Stimulated activated CD8-positive, alpha-beta memory T cell treated with anti-CD3 and anti-CD28 coated beads, Interleukin-7, amount 100 ng/mL, for 4 hours (primary cell): ENCODE data around the gene TSPEAR.
"Not testable (repeated sequence)": the region's sequence is repeated elsewhere in the genome, so short reads cannot be mapped to it uniquely, and the experiment has no call there.

Experiments
- DNase-seq, 2 donors: peaks; one replicate each; pipeline ENCODE4 v3.0.0-alpha.2; 2020; ENCODE audit warnings: low read depth in 2 of 2

Gene TSPEAR

GRCh38 chr21:44589094-44589493 lies 122.3 kb downstream of the TSPEAR start:
- no peak for DNase-seq

GRCh38 chr21:44585892-44586291 lies 125.5 kb downstream of the TSPEAR start:
- DNase-seq, result no peak

- DNase-seq, result peak in 1 of 2 donors; percentile 5
Measured at GRCh38 chr21:44583800-44584147, 127.6 kb downstream of the TSPEAR start.

GRCh38 chr21:44583089-44583799 lies 128.1 kb downstream of the TSPEAR start:
- DNase-seq, result no peak

GRCh38 chr21:44582055-44582454 lies 129.3 kb downstream of the TSPEAR start:
- DNase-seq, result no peak

GRCh38 chr21:44581158-44581557 lies 130.2 kb downstream of the TSPEAR start:
- DNase-seq, result no peak

GRCh38 chr21:44580231-44580821 lies 131.0 kb downstream of the TSPEAR start, which contains the start of gene KRTAP10-5:
KRTAP10-5 (minus strand) TSS chr21:44580604; CDS start chr21:44580578, 26 bp downstream.
- DNase-seq, result not testable (repeated sequence)

GRCh38 chr21:44579833-44580144 lies 131.6 kb downstream of the TSPEAR start:
- no peak for DNase-seq

GRCh38 chr21:44579056-44579832 lies 132.1 kb downstream of the TSPEAR start:
- no peak for DNase-seq

GRCh38 chr21:44578371-44579055 lies 132.9 kb downstream of the TSPEAR start:
- DNase-seq, result no peak

GRCh38 chr21:44576025-44576420 lies 135.3 kb downstream of the TSPEAR start:
- DNase-seq, result no peak

GRCh38 chr21:44575307-44576024 lies 135.9 kb downstream of the TSPEAR start:
- DNase-seq, result no peak

GRCh38 chr21:44574457-44575306 lies 136.7 kb downstream of the TSPEAR start:
- no peak for DNase-seq

- DNase-seq, result not testable (repeated sequence)
Measured at GRCh38 chr21:44573630-44574456, 137.5 kb downstream of the TSPEAR start, which contains the start of gene KRTAP10-4. KRTAP10-4 (plus strand) TSS chr21:44573729; CDS start chr21:44573759, 30 bp downstream.

GRCh38 chr21:44572959-44573583 lies 138.3 kb downstream of the TSPEAR start:
- no peak for DNase-seq

- DNase-seq, result no peak
Measured at GRCh38 chr21:44571844-44572782, 139.3 kb downstream of the TSPEAR start.

GRCh38 chr21:44571296-44571695 lies 140.1 kb downstream of the TSPEAR start:
- no peak for DNase-seq
